ENCODE measurements around the gene CTSZ.

- TF ChIP-seq CTCF (IDR thresholded peaks at IDR 0.05) (no peak), POLR2A (IDR thresholded peaks at IDR 0.05) (no peak)
Observed at GRCh38 chr20:58989196-58989595, 17.9 kb downstream of the CTSZ start.

Measured in transverse colon (tissue), 3 donors.